GM23248 (cell line): ENCODE results near the gene IL5.

Experiments
- EZH2 ChIP-seq: fragments of 200-600 bp; sonication (generic); IDR thresholded peaks from 2 replicates; pipeline ENCODE4 v1.6.1; 2018; ENCODE audit warnings: antibody characterized with exemption, mild to moderate bottlenecking; ENCODE audit not compliant: insufficient read depth, poor library complexity, severe bottlenecking
- EZH2phosphoT487 ChIP-seq: fragments of 200-600 bp; sonication (generic); IDR thresholded peaks from 2 replicates; pipeline ENCODE4 v1.6.1; 2018; ENCODE audit warnings: antibody characterized with exemption, moderate library complexity, mild to moderate bottlenecking, low read depth; ENCODE audit not compliant: insufficient read depth

GRCh38 chr5:132561601-132562000, 18.3 kb upstream of the IL5 start:
- TF ChIP-seq EZH2 (no peak), EZH2phosphoT487 (no peak)
